ENCODE results near the gene HAPLN3.

DNA sequence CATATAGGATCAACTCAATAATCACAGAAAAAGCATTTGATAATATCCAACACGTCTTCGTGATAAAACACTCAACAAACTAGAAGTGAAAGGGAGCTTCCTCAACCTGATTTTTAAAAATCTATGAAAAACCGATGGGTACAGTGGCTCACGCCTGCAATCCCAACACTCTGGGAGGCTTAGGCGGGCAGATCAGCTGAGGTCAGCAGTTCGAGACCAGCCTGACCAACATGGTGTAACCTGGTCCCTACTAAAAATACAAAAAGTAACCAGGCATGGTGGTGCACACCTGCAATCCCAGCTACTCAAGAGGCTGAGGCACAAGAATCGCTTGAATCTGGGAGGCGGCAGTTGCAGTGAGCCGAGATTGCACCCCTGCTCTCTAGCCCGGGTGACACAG, 20.0 kb upstream of the HAPLN3 start:
- no peak for TF ChIP-seq EZH2 (IDR thresholded peaks at IDR 0.05; ENCODE audit: insufficient read depth, poor library complexity, severe bottlenecking)
- TF ChIP-seq EZH2phosphoT487 (IDR thresholded peaks at IDR 0.05; ENCODE audit: insufficient read depth, low read depth): no peak
